Tibial nerve (tissue), 4 donors: ENCODE measurements around the gene RTCB. TPM values are rescaled to one million over a fixed set of nuclear protein-coding genes. Genes with fewer than 3 reads are reported as not detected.

Experiments
- DNase-seq, 2 donors: peaks; one replicate each; pipeline ENCODE4 v3.0.0-alpha.2; 2019; ENCODE audit warnings: low spot score in 2 of 2
- H3K27ac ChIP-seq, 4 donors: fragments of 200-600 bp; sonication (generic) in 3 of 4; one replicate each; pipeline ENCODE4 v1.5.1; 2017 to 2019; ENCODE audit warnings: mild to moderate bottlenecking in 1 of 4
- H3K27me3 ChIP-seq, 2 donors: fragments of 200-600 bp; sonication (generic) in 1 of 2; one replicate each; pipeline versions ENCODE4 v1.5.1 to v1.6.0; 2017 to 2019
- H3K36me3 ChIP-seq, 3 donors: fragments of 200-600 bp; sonication (generic); one replicate each; pipeline ENCODE4 v1.5.1; 2018 to 2019
- H3K4me1 ChIP-seq, 4 donors: fragments of 200-600 bp; sonication (generic) in 3 of 4; one replicate each; pipeline ENCODE4 v1.5.1; 2017 to 2019
- H3K4me3 ChIP-seq, 4 donors: fragments of 200-600 bp; sonication (generic) in 3 of 4; one replicate each; pipeline ENCODE4 v1.5.1; 2017 to 2019; ENCODE audit warnings: mild to moderate bottlenecking in 1 of 4, moderate library complexity in 1 of 4
- H3K9me3 ChIP-seq, 4 donors: fragments of 200-600 bp; sonication (generic) in 3 of 4; one replicate each; pipeline ENCODE4 v1.5.1; 2017 to 2019
- EP300 ChIP-seq, 2 donors: sonication (generic); formaldehyde crosslinking; IDR thresholded peaks; one replicate each; pipeline ENCODE4 v1.6.1; 2017; ENCODE audit warnings: antibody characterized with exemption in 2 of 2, mild to moderate bottlenecking in 1 of 2
- POLR2A ChIP-seq, 2 donors: fragments of 450-650 bp; IDR thresholded peaks; one replicate each; pipeline ENCODE4 v1.6.1; 2017; ENCODE audit warnings: antibody characterized with exemption in 2 of 2, mild to moderate bottlenecking in 2 of 2, moderate library complexity in 2 of 2
- WGBS, 2 donors: methylation state at CpG; one replicate each; pipeline ENCODE4 v1.1.5; 2018; 5-methylcytosine and 5-hydroxymethylcytosine counted together
- total RNA-seq, 4 donors: library from RNA; depleted of rRNA; stranded (reverse); fragments of >200 nt; gene quantifications; one replicate each; pipeline ENCODE4 v1.1.0, GENCODE V29; 2016
- TF ChIP-seq, protein P1 (sequence below), 5 experiments: fragments of 200-600 bp in 3 of 5; fragments of 450-650 bp in 2 of 5; sonication (generic) in 3 of 5; IDR thresholded peaks; one replicate each; pipeline ENCODE4 v1.5.1; 2016 to 2019; ENCODE audit warnings: antibody characterized with exemption in 5 of 5, mild to moderate bottlenecking in 3 of 5, moderate library complexity in 2 of 5

RTCB gene
- total RNA-seq, 4 donors from 2014 or later: 43.2 to 72.5 (median 49.2) TPM

DNA sequence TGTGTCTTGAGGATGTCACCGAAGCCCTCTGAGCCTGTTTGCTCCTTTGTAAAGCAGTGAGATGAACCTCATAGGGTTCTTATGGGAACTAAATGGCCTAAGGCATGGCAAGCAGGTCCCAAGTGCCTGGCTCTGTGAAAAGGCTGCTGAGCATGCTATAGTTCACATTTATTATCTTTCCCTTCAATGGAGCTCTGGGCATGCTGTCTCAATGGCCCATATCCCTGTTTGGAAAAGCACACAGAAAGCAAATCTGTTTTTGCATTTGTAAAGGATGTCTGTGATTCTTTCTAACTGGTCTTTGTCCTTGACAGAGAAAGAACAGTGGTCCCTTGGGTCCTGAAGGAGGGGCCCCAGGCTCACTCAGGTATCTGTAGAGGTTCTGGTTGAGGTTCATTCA, 26.4 kb downstream of the RTCB start:
- peaks cover 0 to 47% (median 6%) of the 10 kb centered on the region in 3 donors for H3K36me3 ChIP-seq
- H3K27me3 ChIP-seq: no peaks in the 10 kb centered on the region
- TF ChIP-seq EP300 (IDR thresholded peaks at IDR 0.05) (no peak), POLR2A (IDR thresholded peaks at IDR 0.05) (no peak)
- TF ChIP-seq, protein P1, sequence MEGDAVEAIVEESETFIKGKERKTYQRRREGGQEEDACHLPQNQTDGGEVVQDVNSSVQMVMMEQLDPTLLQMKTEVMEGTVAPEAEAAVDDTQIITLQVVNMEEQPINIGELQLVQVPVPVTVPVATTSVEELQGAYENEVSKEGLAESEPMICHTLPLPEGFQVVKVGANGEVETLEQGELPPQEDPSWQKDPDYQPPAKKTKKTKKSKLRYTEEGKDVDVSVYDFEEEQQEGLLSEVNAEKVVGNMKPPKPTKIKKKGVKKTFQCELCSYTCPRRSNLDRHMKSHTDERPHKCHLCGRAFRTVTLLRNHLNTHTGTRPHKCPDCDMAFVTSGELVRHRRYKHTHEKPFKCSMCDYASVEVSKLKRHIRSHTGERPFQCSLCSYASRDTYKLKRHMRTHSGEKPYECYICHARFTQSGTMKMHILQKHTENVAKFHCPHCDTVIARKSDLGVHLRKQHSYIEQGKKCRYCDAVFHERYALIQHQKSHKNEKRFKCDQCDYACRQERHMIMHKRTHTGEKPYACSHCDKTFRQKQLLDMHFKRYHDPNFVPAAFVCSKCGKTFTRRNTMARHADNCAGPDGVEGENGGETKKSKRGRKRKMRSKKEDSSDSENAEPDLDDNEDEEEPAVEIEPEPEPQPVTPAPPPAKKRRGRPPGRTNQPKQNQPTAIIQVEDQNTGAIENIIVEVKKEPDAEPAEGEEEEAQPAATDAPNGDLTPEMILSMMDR (IDR thresholded peaks at IDR 0.05): no peak
- no peak for DNase-seq
- 100% methylated on average over 1 of the region's 1 CpG for WGBS, 2 donors
- H3K27ac ChIP-seq: no peak overlapping the region
- no peak overlapping the region for H3K4me3 ChIP-seq
- H3K4me1 ChIP-seq: no peaks in the 10 kb centered on the region
- H3K9me3 ChIP-seq: no peaks in the 10 kb centered on the region

DNA sequence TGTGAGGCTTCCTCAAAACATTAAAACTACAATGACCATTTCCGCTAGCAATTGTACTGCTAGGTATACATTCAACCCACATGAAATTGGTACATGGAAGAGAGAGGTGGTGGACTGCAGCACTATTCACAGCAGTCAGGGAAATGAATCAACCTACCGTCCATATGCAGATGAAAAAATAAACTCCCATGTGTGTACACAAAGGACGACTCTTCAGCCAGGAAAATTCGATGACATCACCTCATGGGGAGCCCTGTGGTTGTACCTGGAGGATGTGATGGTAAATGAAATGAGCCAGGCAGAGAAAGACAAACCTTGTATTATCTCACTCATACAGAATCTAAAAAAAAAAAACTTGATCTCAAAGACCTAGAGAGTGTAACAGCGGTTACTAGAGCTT, 31.1 kb downstream of the RTCB start:
- H3K4me3 ChIP-seq: no peak overlapping the region
- no peaks in the 10 kb centered on the region for H3K9me3 ChIP-seq
- no peaks in the 10 kb centered on the region for H3K4me1 ChIP-seq
- H3K27ac ChIP-seq: no peak overlapping the region
- TF ChIP-seq EP300 (IDR thresholded peaks at IDR 0.05): no peak
- TF ChIP-seq, protein P1 (IDR thresholded peaks at IDR 0.05): no peak
- TF ChIP-seq POLR2A (IDR thresholded peaks at IDR 0.05): no peak
- WGBS, 2 donors: 68 to 73% methylated on average over 5 of the region's 5 CpGs
- H3K27me3 ChIP-seq: no peaks in the 10 kb centered on the region
- no peak for DNase-seq
- peaks cover 0 to 15% (median 0%) of the 10 kb centered on the region in 3 donors for H3K36me3 ChIP-seq

DNA sequence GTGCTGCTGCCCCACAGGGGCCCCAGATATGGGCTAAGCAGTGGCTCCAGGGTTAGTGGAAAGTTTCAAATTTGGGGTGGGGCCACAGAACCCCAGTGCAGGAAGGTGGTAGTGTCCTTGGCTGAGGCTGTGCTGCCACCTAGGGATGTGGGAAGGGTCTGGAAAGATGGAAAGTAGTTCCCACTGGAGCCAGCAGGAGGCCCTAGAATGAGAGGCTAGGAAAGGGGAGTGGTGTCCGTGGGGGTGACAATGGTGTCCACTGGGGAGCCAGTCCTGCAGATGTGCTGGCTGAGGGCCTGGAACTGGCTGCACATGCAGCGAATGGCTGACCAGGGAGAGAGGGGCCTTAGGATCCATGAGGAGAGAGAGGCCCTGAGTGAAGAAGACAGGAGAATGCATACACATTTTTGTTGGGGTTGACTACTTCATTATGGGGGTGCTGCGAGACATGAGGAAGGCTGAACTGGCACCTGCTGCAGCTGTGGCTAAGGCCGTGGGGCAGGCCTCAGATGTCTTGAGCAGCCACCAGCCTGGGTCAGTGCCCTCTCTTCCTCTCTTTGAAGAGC, 33.3 kb downstream of the RTCB start:
- DNase-seq: no peak
- no peaks in the 10 kb centered on the region for H3K27me3 ChIP-seq
- 40 to 59% methylated on average over 4 of the region's 4 CpGs for WGBS, 2 donors
- no peak for TF ChIP-seq POLR2A (IDR thresholded peaks at IDR 0.05)
- TF ChIP-seq, protein P1 (IDR thresholded peaks at IDR 0.05): peak in 4 of 5 experiments; percentile 5 to 28 (median 20)
- no peaks in the 10 kb centered on the region for H3K9me3 ChIP-seq
- H3K36me3 ChIP-seq: peaks cover 0 to 6% (median 0%) of the 10 kb centered on the region in 3 donors
- H3K4me3 ChIP-seq: no peak overlapping the region
- no peak overlapping the region for H3K27ac ChIP-seq
- H3K4me1 ChIP-seq: no peaks in the 10 kb centered on the region

DNA sequence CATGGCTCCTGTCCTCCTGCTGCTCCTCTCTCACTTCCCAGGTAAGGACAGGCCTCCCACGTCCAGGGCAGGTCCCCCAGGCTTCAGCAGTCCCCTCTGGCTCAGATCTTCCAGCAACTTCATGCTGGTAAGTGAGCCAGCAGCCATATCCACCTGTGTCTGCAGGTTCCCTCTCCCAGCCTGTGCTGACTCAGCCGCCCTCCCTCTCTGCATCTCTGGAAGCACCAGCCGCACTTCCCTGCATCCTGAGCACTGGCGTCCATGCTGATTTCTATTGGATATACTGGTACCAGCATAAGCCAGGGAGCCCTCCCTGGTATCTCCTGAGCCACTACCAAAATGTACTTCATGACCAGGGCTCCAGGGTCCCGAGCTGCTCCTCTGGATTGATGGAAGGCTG, 35.4 kb downstream of the RTCB start:
- Histone ChIP-seq H3K9me3 (no peaks in the 10 kb centered on the region), H3K27ac (no peak overlapping the region), H3K36me3 (peaks cover 0 to 6% (median 0%) of the 10 kb centered on the region in 3 donors), H3K27me3 (no peaks in the 10 kb centered on the region), H3K4me3 (no peak overlapping the region), H3K4me1 (no peaks in the 10 kb centered on the region)
- no peak for TF ChIP-seq EP300 (IDR thresholded peaks at IDR 0.05)
- TF ChIP-seq POLR2A (IDR thresholded peaks at IDR 0.05): no peak
- TF ChIP-seq, protein P1 (IDR thresholded peaks at IDR 0.05): no peak
- no peak for DNase-seq
- 81 to 86% methylated on average over 5 of the region's 5 CpGs for WGBS, 2 donors

DNA sequence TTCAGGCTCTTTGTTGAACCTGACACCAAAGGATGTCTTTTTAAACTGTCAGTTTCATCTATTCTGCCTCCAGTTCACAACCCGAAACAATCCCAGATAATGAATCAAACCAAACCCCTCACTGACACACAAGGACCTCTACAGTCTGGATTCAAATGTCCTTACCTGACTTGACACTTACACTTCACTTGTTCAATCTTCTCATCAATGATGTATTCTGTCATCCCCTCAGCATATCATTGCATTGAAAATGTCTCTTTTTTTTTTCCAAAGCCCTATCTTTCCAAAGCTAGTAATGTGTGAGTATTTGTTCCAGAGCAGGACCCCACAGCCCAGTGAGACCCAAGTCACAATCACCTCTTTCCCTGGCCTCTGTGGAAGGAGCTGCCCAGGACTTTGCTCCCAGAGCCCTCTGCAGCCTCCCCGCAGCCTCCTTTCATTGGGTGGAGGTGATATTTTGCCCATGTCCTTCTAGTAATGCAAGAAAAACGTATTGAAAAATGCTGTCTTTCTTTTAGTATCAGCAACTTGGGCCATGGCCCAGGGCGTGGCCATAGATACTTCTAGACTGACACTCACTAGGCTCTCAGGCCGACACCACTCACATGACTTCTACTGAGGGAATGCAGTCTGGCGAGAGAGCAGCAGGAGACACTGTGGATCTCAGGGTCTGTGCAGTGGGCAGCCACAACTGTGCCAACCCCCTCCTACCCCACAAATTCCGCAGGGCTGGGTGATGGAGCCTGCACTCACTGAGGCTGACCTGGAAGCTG, 36.2 kb downstream of the RTCB start:
- 71 to 78% methylated on average over 7 of the region's 7 CpGs for WGBS, 2 donors

More for the DNA sequence above, 36.2 kb downstream of the RTCB start:
- no peak for TF ChIP-seq POLR2A (IDR thresholded peaks at IDR 0.05)
- no peak for TF ChIP-seq EP300 (IDR thresholded peaks at IDR 0.05)
- TF ChIP-seq, protein P1 (IDR thresholded peaks at IDR 0.05): no peak
- peaks cover 0 to 6% (median 0%) of the 10 kb centered on the region in 3 donors for H3K36me3 ChIP-seq
- no peak overlapping the region for H3K4me3 ChIP-seq
- no peak overlapping the region for H3K27ac ChIP-seq
- no peaks in the 10 kb centered on the region for H3K9me3 ChIP-seq
- no peaks in the 10 kb centered on the region for H3K27me3 ChIP-seq
- H3K4me1 ChIP-seq: no peaks in the 10 kb centered on the region
- DNase-seq: no peak
